ENCODE data around the gene ADCY1.

DNA sequence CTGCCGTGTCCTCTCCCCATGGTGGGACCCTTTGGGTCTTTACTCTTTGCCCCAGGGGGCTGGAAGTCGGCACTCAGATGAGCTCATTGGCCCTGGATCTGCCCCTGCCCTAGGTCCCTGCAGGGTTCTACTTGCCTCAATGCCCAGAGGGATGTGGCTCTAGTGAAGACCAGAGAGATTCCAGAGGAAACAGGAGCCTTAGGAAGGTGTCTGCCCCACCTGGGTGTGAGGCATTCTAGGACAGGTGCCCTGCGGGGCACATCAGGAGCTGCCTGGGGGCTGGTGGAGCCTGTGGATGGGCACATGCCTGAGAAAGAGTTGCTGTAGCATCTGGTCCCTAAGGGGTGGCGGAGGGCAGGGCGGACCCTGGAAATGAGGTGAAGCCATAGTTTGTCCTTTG lies 128.6 kb downstream of the ADCY1 start:
- TF ChIP-seq, protein P1, sequence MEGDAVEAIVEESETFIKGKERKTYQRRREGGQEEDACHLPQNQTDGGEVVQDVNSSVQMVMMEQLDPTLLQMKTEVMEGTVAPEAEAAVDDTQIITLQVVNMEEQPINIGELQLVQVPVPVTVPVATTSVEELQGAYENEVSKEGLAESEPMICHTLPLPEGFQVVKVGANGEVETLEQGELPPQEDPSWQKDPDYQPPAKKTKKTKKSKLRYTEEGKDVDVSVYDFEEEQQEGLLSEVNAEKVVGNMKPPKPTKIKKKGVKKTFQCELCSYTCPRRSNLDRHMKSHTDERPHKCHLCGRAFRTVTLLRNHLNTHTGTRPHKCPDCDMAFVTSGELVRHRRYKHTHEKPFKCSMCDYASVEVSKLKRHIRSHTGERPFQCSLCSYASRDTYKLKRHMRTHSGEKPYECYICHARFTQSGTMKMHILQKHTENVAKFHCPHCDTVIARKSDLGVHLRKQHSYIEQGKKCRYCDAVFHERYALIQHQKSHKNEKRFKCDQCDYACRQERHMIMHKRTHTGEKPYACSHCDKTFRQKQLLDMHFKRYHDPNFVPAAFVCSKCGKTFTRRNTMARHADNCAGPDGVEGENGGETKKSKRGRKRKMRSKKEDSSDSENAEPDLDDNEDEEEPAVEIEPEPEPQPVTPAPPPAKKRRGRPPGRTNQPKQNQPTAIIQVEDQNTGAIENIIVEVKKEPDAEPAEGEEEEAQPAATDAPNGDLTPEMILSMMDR (conservative IDR thresholded peaks at IDR 0.05 in 1 of 2, IDR thresholded peaks at IDR 0.05 in 1 of 2; ENCODE audit: low read depth in 1 of 2, low read length in 2 of 2): no peak
- no peak for TF ChIP-seq EZH2 (IDR thresholded peaks at IDR 0.05; ENCODE audit: low read length, missing control alignments)
